Hypothalamus (tissue), 51 donors: ENCODE results near the gene CCDC57.
"Not testable (repeated sequence)": the region's sequence is repeated elsewhere in the genome, so short reads cannot be mapped to it uniquely, and the experiment has no call there.

Source experiments
- DNase-seq, 51 donors: peaks; one replicate each; lab custom pipeline; 2025; lab: John Stamatoyannopoulos, UW

The CCDC57 gene

DNA sequence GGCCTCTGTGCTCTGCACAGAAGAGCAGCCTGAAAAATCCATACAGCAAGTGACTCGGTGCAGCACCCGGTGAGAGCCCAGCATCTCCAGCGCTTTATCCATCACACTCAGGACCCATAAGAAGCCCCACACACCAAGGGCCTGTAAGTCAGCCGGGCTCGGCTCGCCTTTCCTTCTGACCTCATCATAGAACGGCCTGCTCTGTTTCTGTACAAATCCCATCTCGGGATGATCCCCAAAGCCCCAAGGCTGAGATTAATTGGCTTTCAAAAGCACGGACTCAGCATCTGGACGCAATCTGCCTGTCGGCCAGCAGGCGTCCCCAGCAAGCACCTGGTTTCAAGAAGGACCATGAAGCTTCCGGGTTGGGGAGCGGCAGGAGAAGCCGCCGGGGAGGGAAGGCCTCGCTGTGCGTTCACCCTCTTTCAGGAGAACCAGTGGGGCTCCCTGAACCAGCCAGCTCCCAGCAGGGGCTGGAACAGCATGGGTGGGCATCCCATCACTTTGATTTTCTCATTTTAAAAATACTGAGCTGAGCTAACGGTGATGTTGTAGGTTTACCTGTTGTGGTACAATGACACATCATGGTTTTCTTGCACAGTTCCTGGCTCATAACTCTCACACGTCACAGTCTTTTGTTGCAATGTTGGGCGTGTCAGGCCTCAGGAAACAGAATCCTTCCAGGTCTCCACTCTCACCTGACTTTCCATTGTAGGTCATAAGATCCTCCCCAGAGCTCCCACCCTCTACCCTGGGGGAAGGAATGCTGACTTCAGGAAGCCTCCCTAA lies 6.7 kb downstream of the CCDC57 start:
- DNase-seq = peak in 45 of 51 donors; percentile 19 to 82 (median 60)

- DNase-seq = no peak
These were observed 7.6 kb downstream of the CCDC57 start for GRCh38 chr17:82204831-82205719.

DNA sequence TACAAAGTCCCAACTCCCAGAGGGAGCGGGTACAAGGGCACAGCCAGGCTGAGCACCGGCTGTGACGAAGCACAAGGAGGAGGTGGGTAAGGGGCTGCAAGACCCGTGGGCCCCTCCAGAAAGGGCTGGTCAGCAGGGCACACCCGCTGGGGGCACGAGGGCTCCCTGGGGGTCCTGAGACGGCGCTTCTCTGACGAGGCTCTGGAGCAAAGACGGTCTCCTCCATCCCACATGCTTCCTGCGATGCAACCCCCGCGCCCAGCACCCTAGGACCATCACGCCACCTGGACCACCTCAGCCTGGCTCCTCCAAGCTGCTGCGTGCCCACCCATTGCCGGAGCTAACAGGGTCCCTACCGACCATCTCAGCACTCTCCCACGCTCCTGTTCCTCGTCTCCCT lies 8.7 kb downstream of the CCDC57 start:
- no peak for DNase-seq

GRCh38 chr17:82202981-82203380 lies 9.7 kb downstream of the CCDC57 start:
- DNase-seq = no peak

- no peak for DNase-seq
These were observed 11.1 kb downstream of the CCDC57 start for GRCh38 chr17:82201498-82201910.

GRCh38 chr17:82200743-82201497 lies 11.7 kb downstream of the CCDC57 start:
- DNase-seq = no peak

DNA sequence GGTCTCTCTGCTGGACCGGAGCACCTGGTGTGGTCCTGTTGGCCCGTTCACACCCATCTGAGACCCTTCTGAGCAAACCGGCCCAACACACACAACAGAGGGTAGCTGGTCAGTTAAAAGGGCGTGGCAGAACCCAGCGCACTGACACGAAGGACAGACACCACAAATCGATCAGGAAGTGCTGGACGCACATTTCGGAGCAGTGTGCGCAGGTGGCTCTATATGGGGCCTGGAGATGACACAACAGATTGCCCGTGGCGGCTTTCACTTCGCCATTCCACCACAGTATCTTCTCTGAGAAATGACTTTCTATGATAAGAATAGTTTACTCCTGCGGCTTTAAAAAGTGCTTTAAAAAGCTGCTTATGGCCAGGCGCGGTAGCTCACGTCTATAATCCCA lies 12.5 kb downstream of the CCDC57 start:
- DNase-seq = no peak

DNA sequence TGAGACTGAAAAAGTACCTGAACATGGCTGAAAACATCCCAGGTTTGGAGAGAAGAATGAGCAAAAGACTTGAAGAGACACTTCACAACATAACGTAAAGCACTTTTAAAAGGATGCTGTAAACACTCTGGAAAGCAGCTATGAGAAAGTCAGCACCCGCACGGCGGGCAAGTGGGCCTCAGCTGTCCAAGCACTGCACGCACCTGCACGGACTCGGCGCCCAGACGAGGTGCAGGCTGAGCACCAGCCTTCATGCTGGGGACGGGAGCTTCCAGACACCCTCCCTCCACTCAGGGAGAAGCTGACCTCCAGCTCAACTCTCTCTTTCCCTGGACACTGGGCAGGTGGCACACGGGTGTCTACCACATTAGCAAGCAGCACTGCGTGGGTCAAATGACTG lies 13.1 kb downstream of the CCDC57 start:
- no peak for DNase-seq

DNA sequence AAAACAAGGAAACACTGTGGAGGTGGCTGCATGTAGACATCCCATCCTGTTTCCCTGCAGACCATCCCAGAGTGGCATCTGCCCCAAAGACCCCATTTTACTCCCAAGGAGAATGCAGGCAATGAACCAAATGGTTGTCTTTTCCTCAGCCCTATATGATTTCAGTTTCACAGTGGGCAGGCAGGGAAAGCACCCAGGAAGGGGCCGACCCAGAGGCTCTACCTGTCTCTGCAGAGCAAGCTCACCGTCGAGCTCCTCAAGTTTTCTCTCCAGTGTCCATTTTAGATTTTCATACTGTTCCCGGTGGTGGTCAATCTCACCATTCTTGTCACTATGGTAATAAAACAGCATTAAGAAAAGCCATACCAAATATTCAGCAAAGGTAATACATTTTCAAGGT lies 14.6 kb downstream of the CCDC57 start:
- no peak for DNase-seq

GRCh38 chr17:82195675-82196672 lies 16.7 kb downstream of the CCDC57 start:
- DNase-seq = peak in 1 of 51 donors; percentile 11

GRCh38 chr17:82194765-82195164 lies 17.9 kb downstream of the CCDC57 start:
- DNase-seq = no peak

- DNase-seq = peak in 1 of 51 donors; percentile 4
These were observed 19.0 kb downstream of the CCDC57 start for GRCh38 chr17:82193520-82194220.

DNA sequence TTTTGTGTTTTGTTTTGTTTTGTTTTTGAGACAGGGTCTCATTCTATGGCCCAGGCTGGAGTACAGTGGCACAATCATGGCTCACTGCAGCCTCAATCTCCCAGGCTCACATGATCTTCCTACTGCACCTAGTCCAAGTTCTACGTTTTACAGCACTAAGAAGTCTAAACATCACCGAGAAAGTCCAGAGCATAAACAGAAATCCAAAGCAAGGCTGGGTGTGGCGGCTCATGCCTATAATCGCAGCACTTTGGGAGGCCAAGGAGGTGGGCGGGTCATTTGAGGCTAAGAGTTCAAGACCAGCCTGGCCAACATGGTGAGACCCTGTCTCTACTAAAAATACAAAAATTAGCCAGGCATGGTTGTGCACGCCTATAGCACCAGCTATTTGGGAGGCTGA lies 19.6 kb downstream of the CCDC57 start:
- not testable (repeated sequence) for DNase-seq

DNA sequence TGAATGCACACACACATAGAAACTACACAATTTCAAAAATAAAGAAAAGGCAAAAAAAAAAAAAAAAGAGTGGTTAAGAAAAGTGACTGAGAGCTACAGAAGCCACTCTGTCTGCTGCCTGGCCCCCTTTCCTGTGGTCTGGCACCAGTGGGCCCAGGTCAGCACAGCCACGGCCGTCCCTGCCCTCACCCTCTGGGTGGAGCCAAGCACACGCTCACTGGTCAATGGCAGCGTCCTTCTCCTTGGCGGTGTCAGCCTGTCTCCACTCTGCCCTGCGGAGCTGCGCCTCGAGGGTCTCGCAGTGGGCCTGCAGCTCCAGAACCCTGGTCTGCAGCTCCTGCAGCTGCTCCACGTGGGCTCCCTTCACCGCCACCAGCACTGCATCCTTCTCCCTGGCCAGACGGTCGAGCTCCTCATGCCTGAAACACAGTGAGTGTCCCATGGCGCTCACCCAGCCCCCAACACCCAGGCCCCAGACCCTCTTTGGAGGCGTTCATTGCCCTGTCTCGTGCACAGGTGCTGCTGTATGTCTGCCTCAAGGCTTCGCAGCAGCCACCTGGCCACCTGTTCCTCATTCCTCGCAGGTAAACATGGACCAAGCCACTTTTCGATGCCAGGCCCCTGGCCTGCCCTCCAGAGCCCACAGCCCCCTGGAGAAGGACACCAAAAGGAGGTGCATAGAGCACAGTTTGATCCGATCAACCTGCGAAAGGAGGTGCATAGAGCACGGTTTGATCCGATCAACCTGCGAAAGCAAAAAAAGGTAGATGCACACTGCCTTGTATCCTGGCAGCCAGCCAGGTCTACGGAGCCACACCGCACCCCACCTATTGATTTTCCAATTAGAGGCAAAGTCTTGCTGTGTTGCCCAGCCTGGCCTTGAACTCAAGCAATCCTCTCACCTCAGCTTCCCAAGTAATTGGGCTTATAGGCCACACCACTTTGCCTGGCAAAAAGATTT lies 24.4 kb downstream of the CCDC57 start:
- no peak for DNase-seq

GRCh38 chr17:82187500-82187899 lies 25.1 kb downstream of the CCDC57 start:
- DNase-seq = no peak

- no peak for DNase-seq
These were observed 26.4 kb downstream of the CCDC57 start for GRCh38 chr17:82186221-82186620.

DNA sequence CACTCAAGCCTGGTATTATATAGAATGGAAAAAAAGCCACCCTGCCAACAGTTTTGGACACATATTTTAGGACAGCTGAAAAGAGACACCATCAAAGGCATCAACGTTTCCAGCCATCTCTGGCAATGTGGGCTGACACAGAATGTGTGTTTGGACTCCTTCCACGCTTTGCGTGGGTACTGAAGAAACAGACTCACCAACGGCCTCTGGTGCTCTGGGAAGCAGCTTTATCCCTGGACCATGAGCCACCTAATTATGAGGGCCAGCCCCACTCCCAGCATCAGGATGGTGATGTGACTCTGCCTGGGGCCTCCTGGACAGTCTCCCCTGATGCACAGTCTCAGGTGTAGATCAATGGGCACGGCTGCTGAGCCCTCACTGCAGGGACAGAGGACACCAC lies 27.9 kb downstream of the CCDC57 start:
- no peak for DNase-seq
